Activated CD4-positive, alpha-beta T cell treated with anti-CD3 and anti-CD28 coated beads for 36 hours (primary cell): Measurements from ENCODE around the gene RB1. TPM values are rescaled to one million over a fixed set of nuclear protein-coding genes. Genes with fewer than 3 reads are reported as not detected.
"Not testable (repeated sequence)": the region's sequence is repeated elsewhere in the genome, so short reads cannot be mapped to it uniquely, and the experiment has no call there.

Experiments used
- ATAC-seq: fragments of 200-7000 bp; cut with Tn5 transposase; one replicate; pipeline ENCODE4 v1.10.0; 2021; ENCODE audit warnings: mild to moderate bottlenecking, moderate library complexity
- CTCF ChIA-PET: fragments of 350-600 bp; sonication (Branson Sonifier 250); formaldehyde crosslinking; loops from one replicate; lab custom pipeline; 2021; ENCODE audit warnings: antibody characterized with exemption; lab: Charles Lee
- POLR2A ChIA-PET: fragments of 350-600 bp; sonication (Branson Sonifier 250); formaldehyde crosslinking; loops from one replicate; lab custom pipeline; 2021; ENCODE audit warnings: antibody characterized with exemption, inconsistent platforms; lab: Charles Lee
- DNase-seq: peaks from one replicate; pipeline ENCODE4 v3.0.0-alpha.2; 2020
- H3K27ac Mint-ChIP-seq: one replicate; pipeline ENCODE4 v1.8.0; 2021; ENCODE audit warnings: mixed read lengths
- H3K27me3 Mint-ChIP-seq: one replicate; pipeline ENCODE4 v1.8.0; 2021; ENCODE audit warnings: mixed read lengths
- H3K36me3 Mint-ChIP-seq: one replicate; pipeline ENCODE4 v1.8.0; 2021; ENCODE audit warnings: low read depth, mixed read lengths
- H3K4me1 Mint-ChIP-seq: one replicate; pipeline ENCODE4 v1.8.0; 2021; ENCODE audit warnings: mixed read lengths
- H3K4me3 Mint-ChIP-seq: one replicate; pipeline ENCODE4 v1.8.0; 2021; ENCODE audit warnings: mild to moderate bottlenecking, moderate library complexity, mixed read lengths
- H3K9me3 Mint-ChIP-seq: one replicate; pipeline ENCODE4 v1.8.0; 2021; ENCODE audit warnings: low read depth, mixed read lengths
- intact Hi-C, 2 experiments: fragments of 100-400 bp; cut with DNase I in 1 of 2; cut with micrococcal nuclease in 1 of 2; formaldehyde crosslinking; loops; one replicate each; pipeline versions ENCODE4 v1.14.2 to v1.15.1; 2022 to 2024; cut with DNase I, micrococcal nuclease
- total RNA-seq, 2 experiments: library from RNA; stranded (reverse); gene quantifications; one replicate each; pipeline ENCODE4 v1.2.3, GENCODE V29; 2021

Gene RB1
- total RNA-seq, 2 experiments from 2014 or later, result 26.9 to 32.8 TPM

GRCh38 chr13:48449656-48450055 lies 146.1 kb downstream of the RB1 start:
- H3K4me1 Mint-ChIP-seq, result peaks cover 27% of the 10 kb centered on the region
- peaks cover 17% of the 10 kb centered on the region for H3K9me3 Mint-ChIP-seq
- ChIA-PET POLR2A (no interaction called here), CTCF (no interaction called here)
- ATAC-seq, result no peak
- intact Hi-C loops, result no loop called here
- H3K36me3 Mint-ChIP-seq, result peaks cover 26% of the 10 kb centered on the region
- H3K4me3 Mint-ChIP-seq, result no peak overlapping the region
- no peak for DNase-seq
- H3K27ac Mint-ChIP-seq, result no peak overlapping the region
- H3K27me3 Mint-ChIP-seq, result no peaks in the 10 kb centered on the region

- H3K27me3 Mint-ChIP-seq, H3K27ac Mint-ChIP-seq, H3K4me3 Mint-ChIP-seq, POLR2A ChIA-PET, ATAC-seq, DNase-seq, intact Hi-C loops: not testable (repeated sequence)
- H3K9me3 Mint-ChIP-seq, result peaks cover 17% of the 10 kb centered on the region
- CTCF ChIA-PET, result interaction anchor here (0.9 kb wide), 1 partner anchor 129 kb away, joined by 3 read pairs; no protein-coding TSS in a partner anchor
- H3K36me3 Mint-ChIP-seq, result peaks cover 29% of the 10 kb centered on the region
- H3K4me1 Mint-ChIP-seq, result peaks cover 26% of the 10 kb centered on the region
Observed at GRCh38 chr13:48451196-48451595, 147.6 kb downstream of the RB1 start.

- intact Hi-C loops, result no loop called here
Observed at GRCh38 chr13:48456546-48456945, 153.0 kb downstream of the RB1 start.

GRCh38 chr13:48457578-48458242 lies 154.2 kb downstream of the RB1 start:
- ChIA-PET CTCF (interaction anchor here (0.6 to 1.1 kb wide), 6 partner anchors 9 to 123 kb away, joined by 3 to 5 read pairs (median 4); no protein-coding TSS in a partner anchor), POLR2A (no interaction called here)
- H3K4me3 Mint-ChIP-seq, result no peak overlapping the region
- H3K9me3 Mint-ChIP-seq, result no peaks in the 10 kb centered on the region
- peaks cover 5% of the 10 kb centered on the region for H3K4me1 Mint-ChIP-seq
- ATAC-seq, result no peak
- DNase-seq, result no peak
- peaks cover 42% of the 10 kb centered on the region for H3K36me3 Mint-ChIP-seq
- no peaks in the 10 kb centered on the region for H3K27me3 Mint-ChIP-seq
- intact Hi-C loops, result no loop called here
- H3K27ac Mint-ChIP-seq, result no peak overlapping the region

More at GRCh38 chr13:48456546-48456945, 153.0 kb downstream of the RB1 start:
- Mint-ChIP-seq H3K4me3 (no peak overlapping the region), H3K4me1 (peaks cover 5% of the 10 kb centered on the region), H3K27ac (no peak overlapping the region), H3K36me3 (peaks cover 47% of the 10 kb centered on the region), H3K27me3 (no peaks in the 10 kb centered on the region), H3K9me3 (peaks cover 6% of the 10 kb centered on the region)
- POLR2A ChIA-PET, result no interaction called here
- DNase-seq (no peak), ATAC-seq (no peak)
- CTCF ChIA-PET, result interaction anchor here (0.9 kb wide), 2 partner anchors 14 to 16 kb away, joined by 3 to 4 read pairs; no protein-coding TSS in a partner anchor

- Mint-ChIP-seq H3K36me3 (peaks cover 24% of the 10 kb centered on the region), H3K9me3 (no peaks in the 10 kb centered on the region), H3K4me1 (no peaks in the 10 kb centered on the region), H3K27ac (no peak overlapping the region), H3K4me3 (no peak overlapping the region), H3K27me3 (no peaks in the 10 kb centered on the region)
- ChIA-PET POLR2A (no interaction called here), CTCF (no interaction called here)
- ATAC-seq (no peak), DNase-seq (no peak)
- intact Hi-C loops, result no loop called here
Observed at GRCh38 chr13:48475230-48475629, 171.7 kb downstream of the RB1 start.

GRCh38 chr13:48476215-48476614 lies 172.7 kb downstream of the RB1 start:
- Mint-ChIP-seq H3K9me3 (no peaks in the 10 kb centered on the region), H3K4me1 (no peaks in the 10 kb centered on the region), H3K27me3 (no peaks in the 10 kb centered on the region), H3K4me3 (no peak overlapping the region), H3K27ac (no peak overlapping the region), H3K36me3 (peaks cover 24% of the 10 kb centered on the region)
- ChIA-PET CTCF (no interaction called here), POLR2A (no interaction called here)
- ATAC-seq (no peak), DNase-seq (no peak)
- intact Hi-C loops, result no loop called here

GRCh38 chr13:48476686-48477085 lies 173.1 kb downstream of the RB1 start:
- H3K4me3 Mint-ChIP-seq, result no peak overlapping the region
- H3K27ac Mint-ChIP-seq, result no peak overlapping the region
- H3K9me3 Mint-ChIP-seq, result no peaks in the 10 kb centered on the region
- ATAC-seq, result no peak
- H3K4me1 Mint-ChIP-seq, result no peaks in the 10 kb centered on the region
- no peak for DNase-seq
- ChIA-PET POLR2A (no interaction called here), CTCF (no interaction called here)
- intact Hi-C loops, result no loop called here
- no peaks in the 10 kb centered on the region for H3K27me3 Mint-ChIP-seq
- peaks cover 24% of the 10 kb centered on the region for H3K36me3 Mint-ChIP-seq

- Mint-ChIP-seq H3K27me3 (no peaks in the 10 kb centered on the region), H3K4me1 (no peaks in the 10 kb centered on the region), H3K36me3 (peaks cover 24% of the 10 kb centered on the region), H3K9me3 (no peaks in the 10 kb centered on the region), H3K27ac (no peak overlapping the region), H3K4me3 (no peak overlapping the region)
- intact Hi-C loops, result no loop called here
- ChIA-PET CTCF (no interaction called here), POLR2A (no interaction called here)
- ATAC-seq, result no peak
- no peak for DNase-seq
Observed at GRCh38 chr13:48477191-48477855, 173.8 kb downstream of the RB1 start.

GRCh38 chr13:48478391-48478790 lies 174.8 kb downstream of the RB1 start:
- intact Hi-C loops, result no loop called here
- Mint-ChIP-seq H3K9me3 (no peaks in the 10 kb centered on the region), H3K4me3 (no peak overlapping the region), H3K27ac (no peak overlapping the region), H3K36me3 (peaks cover 24% of the 10 kb centered on the region), H3K27me3 (no peaks in the 10 kb centered on the region), H3K4me1 (no peaks in the 10 kb centered on the region)
- ChIA-PET POLR2A (no interaction called here), CTCF (interaction anchor here (0.7 to 0.8 kb wide), 2 partner anchors 10 to 27 kb away, joined by 3 to 4 read pairs; no protein-coding TSS in a partner anchor)
- ATAC-seq (no peak), DNase-seq (no peak)

GRCh38 chr13:48483575-48483974 lies 180.0 kb downstream of the RB1 start:
- Mint-ChIP-seq H3K36me3 (peaks cover 16% of the 10 kb centered on the region), H3K4me3 (no peak overlapping the region), H3K4me1 (peaks cover 16% of the 10 kb centered on the region), H3K27ac (no peak overlapping the region), H3K27me3 (no peaks in the 10 kb centered on the region), H3K9me3 (no peaks in the 10 kb centered on the region)
- CTCF ChIA-PET, result interaction anchor here (1.2 kb wide), 1 partner anchor 21 kb away, joined by 3 read pairs; no protein-coding TSS in a partner anchor
- DNase-seq (no peak), ATAC-seq (no peak)
- POLR2A ChIA-PET, result no interaction called here
- intact Hi-C loops, result loop anchor here in 1 of 2 experiments (10.0 kb wide), 1 partner anchor 49 kb away; no protein-coding TSS in a partner anchor

GRCh38 chr13:48485432-48485831 lies 181.9 kb downstream of the RB1 start:
- Mint-ChIP-seq H3K36me3 (peaks cover 18% of the 10 kb centered on the region), H3K4me3 (no peak overlapping the region), H3K4me1 (peaks cover 16% of the 10 kb centered on the region), H3K27me3 (no peaks in the 10 kb centered on the region), H3K27ac (no peak overlapping the region), H3K9me3 (no peaks in the 10 kb centered on the region)
- ATAC-seq, result no peak
- CTCF ChIA-PET, result no interaction called here
- intact Hi-C loops, result loop anchor here in 1 of 2 experiments (10.0 kb wide), 1 partner anchor 51 kb away; no protein-coding TSS in a partner anchor
- no peak for DNase-seq
- POLR2A ChIA-PET, result no interaction called here
